PC-9 (cell line): ENCODE data around the gene LILRA1. TPM values are rescaled to one million over a fixed set of nuclear protein-coding genes. Genes with fewer than 3 reads are reported as not detected.

ENCODE experiments used
- BruUV-seq: library from RNA; stranded (reverse); fragments of 400-500 nt; replicated peaks from 2 replicates; lab custom pipeline; 2021; lab: Mats Ljungman, UMichigan
- CTCF ChIA-PET: fragments of 300-600 bp; sonication (Branson Sonifier 250); formaldehyde crosslinking; loops from one replicate; lab custom pipeline; 2022; ENCODE audit warnings: antibody characterized with exemption; lab: Charles Lee
- POLR2A ChIA-PET: fragments of 300-600 bp; sonication (Branson Sonifier 250); formaldehyde crosslinking; loops from one replicate; lab custom pipeline; 2022; ENCODE audit warnings: antibody characterized with exemption; ENCODE audit not compliant: unreplicated experiment; lab: Charles Lee
- DNase-seq, 2 experiments: peaks; one replicate each; pipeline versions ENCODE4 v3.0.0 to v3.0.0-alpha.2; 2015 to 2022; ENCODE audit warnings: mixed read lengths in 1 of 2
- H2AFZ ChIP-seq: fragments of 200-600 bp; sonication (generic); 2 replicates; pipeline ENCODE4 v1.8.1; 2017; ENCODE audit warnings: antibody characterized with exemption
- H3F3A ChIP-seq: fragments of 200-600 bp; sonication (generic); 2 replicates; pipeline ENCODE4 v1.8.1; 2017; ENCODE audit warnings: antibody characterized with exemption, mild to moderate bottlenecking, low read depth; ENCODE audit not compliant: insufficient read depth
- H3K27ac ChIP-seq: fragments of 200-600 bp; sonication (generic); 2 replicates; pipeline ENCODE4 v1.6.1; 2016; ENCODE audit warnings: mixed run types
- H3K27me3 ChIP-seq: fragments of 200-600 bp; sonication (generic); 2 replicates; pipeline ENCODE4 v1.6.1; 2016; ENCODE audit warnings: low read depth, mixed run types; ENCODE audit not compliant: insufficient read depth
- H3K36me3 ChIP-seq: fragments of 200-600 bp; sonication (generic); 2 replicates; pipeline ENCODE4 v1.6.1; 2016; ENCODE audit warnings: low read depth, mixed run types
- H3K4me1 ChIP-seq: fragments of 200-600 bp; sonication (generic); replicated peaks from 2 replicates; pipeline ENCODE4 v1.6.1; 2016; ENCODE audit warnings: mixed run types; ENCODE audit not compliant: insufficient read depth
- H3K4me2 ChIP-seq: fragments of 200-600 bp; sonication (generic); 2 replicates; pipeline ENCODE4 v1.6.1; 2017; ENCODE audit warnings: mixed run types
- H3K4me3 ChIP-seq: fragments of 200-600 bp; sonication (generic); 2 replicates; pipeline ENCODE4 v1.6.1; 2016; ENCODE audit warnings: mixed run types
- H3K79me2 ChIP-seq: fragments of 200-600 bp; sonication (generic); 2 replicates; pipeline ENCODE4 v1.6.1; 2017; ENCODE audit warnings: low read depth, mixed run types
- H3K9me2 ChIP-seq: fragments of 200-600 bp; sonication (generic); 2 replicates; pipeline ENCODE4 v1.8.1; 2017; ENCODE audit warnings: mild to moderate bottlenecking; ENCODE audit not compliant: insufficient read depth
- H3K9me3 ChIP-seq: fragments of 200-600 bp; sonication (generic); 2 replicates; pipeline ENCODE4 v1.8.1; 2016; ENCODE audit warnings: low read depth; ENCODE audit not compliant: insufficient read depth
- H4K20me1 ChIP-seq: fragments of 200-600 bp; sonication (generic); 2 replicates; pipeline ENCODE4 v1.8.1; 2017; ENCODE audit not compliant: insufficient read depth
- CTCF ChIP-seq: fragments of 200-600 bp; sonication (generic); conservative IDR thresholded peaks from 2 replicates; pipeline ENCODE4 v1.6.1; 2017; ENCODE audit warnings: mixed run types, antibody characterized with exemption, mild to moderate bottlenecking, moderate library complexity
- EZH2 ChIP-seq: fragments of 200-600 bp; sonication (generic); IDR thresholded peaks from 2 replicates; pipeline ENCODE4 v1.8.0; 2017; ENCODE audit warnings: antibody characterized with exemption, low read depth
- intact Hi-C: fragments of 100-400 bp; cut with micrococcal nuclease; formaldehyde crosslinking; loops from one replicate; pipeline ENCODE4 v1.10.0; 2022; ENCODE audit not compliant: unreplicated experiment
- total RNA-seq: library from RNA; stranded (reverse); gene quantifications from 2 replicates; pipeline ENCODE4 v1.2.3, GENCODE V29; 2021

The LILRA1 gene
- total RNA-seq, 1 experiment from 2014 or later = not detected

GRCh38 chr19:54606230-54606629, 12.8 kb downstream of the LILRA1 start:
- no peaks in the 10 kb centered on the region for H3K9me3 ChIP-seq
- ChIA-PET POLR2A (no interaction called here), CTCF (no interaction called here)
- H3K4me1 ChIP-seq = no peaks in the 10 kb centered on the region
- no peaks in the 10 kb centered on the region for H3K9me2 ChIP-seq
- no peaks in the 10 kb centered on the region for H3F3A ChIP-seq
- peaks cover 83% of the 10 kb centered on the region for H3K27me3 ChIP-seq
- no peaks in the 10 kb centered on the region for H4K20me1 ChIP-seq
- H3K4me3 ChIP-seq = no peak overlapping the region
- no peaks in the 10 kb centered on the region for H3K79me2 ChIP-seq
- H3K4me2 ChIP-seq = no peak overlapping the region
- H3K36me3 ChIP-seq = no peaks in the 10 kb centered on the region
- peak in 1 of 2 experiments; percentile 30 for DNase-seq
- intact Hi-C loops = no loop called here
- TF ChIP-seq EZH2 = no peak
- no peak for TF ChIP-seq CTCF
- no peak overlapping the region for H2AFZ ChIP-seq
- H3K27ac ChIP-seq = no peak overlapping the region
- BruUV-seq = no TSS peak

GRCh38 chr19:54606891-54607784, 13.7 kb downstream of the LILRA1 start:
- Histone ChIP-seq H3K79me2 (no peaks in the 10 kb centered on the region), H3K9me2 (no peaks in the 10 kb centered on the region), H3F3A (no peaks in the 10 kb centered on the region), H3K4me3 (no peak overlapping the region), H3K27ac (no peak overlapping the region), H3K4me1 (no peaks in the 10 kb centered on the region), H3K9me3 (no peaks in the 10 kb centered on the region), H4K20me1 (no peaks in the 10 kb centered on the region), H3K27me3 (peaks cover 82% of the 10 kb centered on the region), H3K4me2 (no peak overlapping the region), H2AFZ (no peak overlapping the region), H3K36me3 (no peaks in the 10 kb centered on the region)
- TF ChIP-seq EZH2 (no peak), CTCF (no peak)
- POLR2A ChIA-PET = no interaction called here
- DNase-seq = peak in 1 of 2 experiments; percentile 10
- intact Hi-C loops = no loop called here
- BruUV-seq = no TSS peak
- CTCF ChIA-PET = no interaction called here

DNA sequence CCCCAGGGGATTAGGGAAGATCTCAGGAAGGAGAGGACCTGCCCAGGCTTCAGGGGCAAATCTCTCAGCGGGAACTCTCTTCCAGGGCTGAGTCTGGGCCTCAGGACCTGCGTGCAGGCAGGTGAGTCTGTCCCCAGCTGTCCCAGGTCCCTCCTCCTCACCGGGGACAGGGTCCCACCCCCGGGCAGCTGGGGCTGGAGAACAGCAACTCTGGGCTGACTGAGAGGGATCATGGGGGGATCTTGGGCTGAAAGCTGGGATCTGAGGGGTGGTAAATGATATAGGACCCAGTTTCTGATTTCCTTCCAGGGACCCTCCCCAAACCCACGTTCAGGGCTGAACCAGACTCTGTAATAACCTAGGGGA, 14.3 kb downstream of the LILRA1 start:
- Histone ChIP-seq H3K4me1 (no peaks in the 10 kb centered on the region), H3K9me3 (no peaks in the 10 kb centered on the region), H3K79me2 (no peaks in the 10 kb centered on the region), H4K20me1 (no peaks in the 10 kb centered on the region), H3K4me3 (no peak overlapping the region), H3K27me3 (peaks cover 77% of the 10 kb centered on the region), H3F3A (no peaks in the 10 kb centered on the region), H3K27ac (no peak overlapping the region), H3K9me2 (no peaks in the 10 kb centered on the region), H2AFZ (no peak overlapping the region), H3K4me2 (no peak overlapping the region), H3K36me3 (no peaks in the 10 kb centered on the region)
- no TSS peak for BruUV-seq
- intact Hi-C loops = no loop called here
- DNase-seq = no peak
- ChIA-PET CTCF (no interaction called here), POLR2A (no interaction called here)
- TF ChIP-seq CTCF = no peak
- TF ChIP-seq EZH2 = no peak
